Gastroesophageal sphincter (tissue), 2 donors: ENCODE measurements around the gene PRSS37.

ENCODE experiments used
- EP300 ChIP-seq: sonication (generic); formaldehyde crosslinking; IDR thresholded peaks from one replicate; pipeline ENCODE4 v1.6.1; 2017; ENCODE audit warnings: antibody characterized with exemption, mild to moderate bottlenecking
- POLR2A ChIP-seq, 2 donors: fragments of 450-650 bp; IDR thresholded peaks; one replicate each; pipeline ENCODE4 v1.6.1; 2017; ENCODE audit warnings: antibody characterized with exemption in 2 of 2, mild to moderate bottlenecking in 2 of 2, moderate library complexity in 1 of 2

DNA sequence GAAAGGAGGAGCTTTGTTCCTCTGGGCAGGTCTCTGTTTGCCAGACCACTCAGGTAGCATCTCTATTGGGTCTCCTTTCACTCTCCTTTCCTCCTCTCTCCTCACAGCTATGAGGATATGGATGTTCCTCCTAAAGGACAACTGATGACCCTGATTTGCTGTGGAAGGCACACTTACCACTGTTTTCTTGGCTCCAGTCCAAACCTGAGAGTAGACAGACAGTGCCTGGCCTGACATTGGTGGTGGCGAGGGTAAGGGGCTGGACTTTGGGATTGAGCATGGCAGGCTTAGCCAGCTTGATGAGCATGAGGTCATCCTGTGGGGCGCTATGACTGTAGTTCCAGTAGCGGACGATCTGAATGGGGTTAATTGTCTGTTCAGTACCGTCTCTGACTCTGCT lies 3.6 kb downstream of the PRSS37 start:
- TF ChIP-seq EP300 (no peak), POLR2A (IDR thresholded peaks at IDR 0.05) (no peak)
